GM19463 (cell line): ENCODE data around the gene IFIT3.
"Not testable (repeated sequence)": the region's sequence is repeated elsewhere in the genome, so short reads cannot be mapped to it uniquely, and the experiment has no call there.

Source experiments
- ATAC-seq: cut with Tn5 transposase; IDR thresholded peaks from one replicate; pipeline ENCODE4 v1.9.1; 2021; ENCODE audit warnings: mild to moderate bottlenecking, moderate library complexity; ENCODE audit not compliant: unreplicated experiment

Gene IFIT3

GRCh38 chr10:89327803-89328441 lies at the start of gene IFIT3:
IFIT3 (plus strand) TSS chr10:89327997; CDS start chr10:89328074, 77 bp downstream.
- ATAC-seq, result peak; percentile 36

- ATAC-seq, result no peak
Measured at GRCh38 chr10:89278034-89278535, 49.7 kb upstream of the IFIT3 start.

GRCh38 chr10:89278900-89279392 lies 48.9 kb upstream of the IFIT3 start:
- no peak for ATAC-seq

GRCh38 chr10:89279421-89279869 lies 48.4 kb upstream of the IFIT3 start:
- ATAC-seq, result no peak

- no peak for ATAC-seq
Measured at GRCh38 chr10:89280508-89280907, 47.3 kb upstream of the IFIT3 start.

GRCh38 chr10:89281606-89282395 lies 46.0 kb upstream of the IFIT3 start:
- no peak for ATAC-seq

- ATAC-seq, result no peak
Measured at GRCh38 chr10:89283025-89283935, 44.5 kb upstream of the IFIT3 start.

- no peak for ATAC-seq
Measured at GRCh38 chr10:89283936-89284475, 43.8 kb upstream of the IFIT3 start.

GRCh38 chr10:89284711-89285110 lies 43.1 kb upstream of the IFIT3 start:
- not testable (repeated sequence) for ATAC-seq

GRCh38 chr10:89285303-89285702 lies 42.5 kb upstream of the IFIT3 start:
- ATAC-seq, result not testable (repeated sequence)

GRCh38 chr10:89294721-89295239 lies 33.0 kb upstream of the IFIT3 start:
- no peak for ATAC-seq

- ATAC-seq, result no peak
Measured at GRCh38 chr10:89295597-89295996, 32.2 kb upstream of the IFIT3 start.

- no peak for ATAC-seq
Measured at GRCh38 chr10:89296220-89296648, 31.6 kb upstream of the IFIT3 start.

- ATAC-seq, result no peak
Measured at GRCh38 chr10:89297356-89297755, 30.4 kb upstream of the IFIT3 start.

- ATAC-seq, result no peak
Measured at GRCh38 chr10:89297791-89298190, 30.0 kb upstream of the IFIT3 start.

GRCh38 chr10:89299031-89299430 lies 28.8 kb upstream of the IFIT3 start:
- ATAC-seq, result no peak

- ATAC-seq, result no peak
Measured at GRCh38 chr10:89301232-89301631, 26.6 kb upstream of the IFIT3 start.

GRCh38 chr10:89301721-89302445 lies 25.9 kb upstream of the IFIT3 start, which contains the start of gene IFIT2:
IFIT2 (plus strand) TSS chr10:89302046; CDS start chr10:89302124, 78 bp downstream.
- peak; percentile 71 for ATAC-seq

- no peak for ATAC-seq
Measured at GRCh38 chr10:89302625-89303024, 25.2 kb upstream of the IFIT3 start.
